Endothelial cell of umbilical vein (primary cell): ENCODE data around the gene CENPP. TPM values are rescaled to one million over a fixed set of nuclear protein-coding genes. Genes with fewer than 3 reads are reported as not detected.

ENCODE experiments used
- BruUV-seq: library from RNA; stranded (reverse); fragments of 400-500 nt; replicated peaks from 2 replicates; lab custom pipeline; 2021; lab: Mats Ljungman, UMichigan
- CTCF ChIA-PET: fragments of 300-600, 350-600 bp; sonication (Branson Sonifier 250); formaldehyde crosslinking; loops from one replicate; lab custom pipeline; 2021; ENCODE audit warnings: antibody characterized with exemption, inconsistent platforms; lab: Charles Lee
- POLR2A ChIA-PET: fragments of 300-600, 350-600 bp; sonication (Branson Sonifier 250); formaldehyde crosslinking; loops from one replicate; lab custom pipeline; 2021; ENCODE audit warnings: antibody characterized with exemption, inconsistent platforms; lab: Charles Lee
- DNase-seq: peaks from one replicate; pipeline ENCODE4 v3.0.0-alpha.2; 2011; ENCODE audit warnings: low read depth, low spot score
- FAIRE-seq: peaks from 2 replicates; lab custom pipeline; 2011; peaks lifted over from hg19 to GRCh38; lab: Jason Lieb, UNC
- H2AFZ ChIP-seq: 2 replicates; pipeline ENCODE4 v1.6.0; 2012; ENCODE audit warnings: low read depth, low read length, control low read depth, inconsistent platforms
- H3K27ac ChIP-seq: 2 replicates; pipeline ENCODE4 v1.5.1; 2011; ENCODE audit warnings: low read depth, mild to moderate bottlenecking, control low read depth, low read length, moderate library complexity; ENCODE audit not compliant: insufficient read depth
- H3K27me3 ChIP-seq, 2 experiments: 2 replicates each; pipeline versions ENCODE4 v1.6.0 to v1.6.1; 2011; ENCODE audit warnings: low read length in 2 of 2, mixed read lengths in 1 of 2; ENCODE audit not compliant: control insufficient read depth in 2 of 2, insufficient read depth in 2 of 2
- H3K36me3 ChIP-seq, 2 experiments: 2 replicates in 1 of 2; 3 replicates in 1 of 2; pipeline ENCODE4 v1.5.1; 2011; ENCODE audit warnings: low read length in 2 of 2, mild to moderate bottlenecking in 1 of 2, moderate library complexity in 1 of 2; ENCODE audit not compliant: control insufficient read depth in 2 of 2, insufficient read depth in 2 of 2; ENCODE audit errors: extremely low read depth in 1 of 2
- H3K4me1 ChIP-seq: 3 replicates; pipeline ENCODE4 v1.5.1; 2011; ENCODE audit warnings: mild to moderate bottlenecking, low read length; ENCODE audit not compliant: control insufficient read depth, insufficient read depth; ENCODE audit errors: extremely low read depth
- H3K4me2 ChIP-seq: 2 replicates; pipeline ENCODE4 v1.6.1; 2011; ENCODE audit warnings: low read length, control low read depth, mixed read lengths; ENCODE audit not compliant: insufficient read depth
- H3K4me3 ChIP-seq, 3 experiments: fragments of 200-600 bp in 1 of 3; sonication (generic), shearing (Covaris generic) in 1 of 3; replicated peaks in 1 of 3; 2 replicates each; pipeline ENCODE4 v1.5.1; 2011 to 2016; ENCODE audit warnings: control low read depth in 3 of 3, low read length in 3 of 3, mild to moderate bottlenecking in 2 of 3, inconsistent platforms in 1 of 3, low read depth in 1 of 3, moderate library complexity in 1 of 3; ENCODE audit not compliant: insufficient read depth in 1 of 3
- H3K79me2 ChIP-seq: 2 replicates; pipeline ENCODE4 v1.6.0; 2012; ENCODE audit warnings: low read length, inconsistent platforms; ENCODE audit not compliant: control insufficient read depth, insufficient read depth
- H3K9ac ChIP-seq: replicated peaks from 2 replicates; pipeline ENCODE3; 2011; ENCODE audit warnings: low read length, control low read depth; ENCODE audit not compliant: insufficient read depth; ENCODE audit errors: extremely low read depth
- H3K9me1 ChIP-seq: replicated peaks from 3 replicates; pipeline ENCODE4 v1.6.0; 2011; ENCODE audit warnings: mild to moderate bottlenecking, low read length; ENCODE audit not compliant: control insufficient read depth, insufficient read depth; ENCODE audit errors: extremely low read depth
- H3K9me3 ChIP-seq: replicated peaks from 2 replicates; pipeline ENCODE4 v1.5.1; 2012; ENCODE audit warnings: low read length, inconsistent platforms; ENCODE audit not compliant: control insufficient read depth, insufficient read depth
- H4K20me1 ChIP-seq: replicated peaks from 2 replicates; pipeline ENCODE3; 2011; ENCODE audit warnings: mild to moderate bottlenecking, low read length; ENCODE audit not compliant: control insufficient read depth, insufficient read depth; ENCODE audit errors: extremely low read depth
- FOS ChIP-seq: IDR thresholded peaks from 2 replicates; pipeline ENCODE4 v1.6.1; 2011; ENCODE audit warnings: mild to moderate bottlenecking, low read length, moderate library complexity, borderline replicate concordance; ENCODE audit not compliant: insufficient read depth
- GATA2 ChIP-seq: IDR thresholded peaks from 2 replicates; pipeline ENCODE4 v1.7.0; 2011; ENCODE audit warnings: low read depth, mild to moderate bottlenecking, moderate library complexity, mixed read lengths, low read length; ENCODE audit not compliant: insufficient read length, insufficient read depth
- POLR2A ChIP-seq: IDR thresholded peaks from 2 replicates; pipeline ENCODE4 v1.6.1; 2012; ENCODE audit warnings: low read depth, mild to moderate bottlenecking, control low read depth, low read length
- dilution Hi-C: fragments of 300-500 bp; cut with MboI; formaldehyde crosslinking; loops from one replicate; pipeline ENCODE4 v1.15.0; 2019; ENCODE audit warnings: low sequenced_read_pairs; ENCODE audit not compliant: extremely low pct_ligation_motif_present
- intact Hi-C: fragments of 100-400 bp; cut with micrococcal nuclease; formaldehyde crosslinking; loops from one replicate; pipeline ENCODE4 v1.10.0; 2022
- polyA plus RNA-seq, 4 experiments: library from polyadenylated mRNA; depleted of rRNA in 3 of 4; stranded (reverse) in 3 of 4; unstranded in 1 of 4; fragments of >200 nt; gene quantifications; 2 replicates each; pipeline versions ENCODE4 v1.2.1 to v1.2.3, GENCODE V29; 2011 to 2012; ENCODE audit warnings: missing spikeins in 1 of 4
- total RNA-seq: library from RNA; stranded (reverse); gene quantifications from 2 replicates; pipeline ENCODE4 v1.2.3, GENCODE V29; 2021
- TF ChIP-seq, protein P1 (sequence below), 2 donors: IDR thresholded peaks; 1 replicate in 1 of 2; 2 replicates in 1 of 2; pipeline ENCODE4 v1.5.1; 2011; ENCODE audit warnings: low read length in 2 of 2, mild to moderate bottlenecking in 2 of 2, moderate library complexity in 2 of 2, control low read depth in 1 of 2, inconsistent platforms in 1 of 2, low read depth in 1 of 2; ENCODE audit not compliant: insufficient read depth in 1 of 2; ENCODE audit errors: extremely low read depth in 1 of 2
- TF ChIP-seq, protein P2 (sequence below): IDR thresholded peaks from 2 replicates; pipeline ENCODE4 v1.6.1; 2011; ENCODE audit not compliant: insufficient read depth, insufficient read length

CENPP gene
- total and polyA plus RNA-seq, 2 donors (not counting 3 experiments of a cell fraction or from before 2014, with no cell fraction given), result 1.2 to 12.0 TPM

DNA sequence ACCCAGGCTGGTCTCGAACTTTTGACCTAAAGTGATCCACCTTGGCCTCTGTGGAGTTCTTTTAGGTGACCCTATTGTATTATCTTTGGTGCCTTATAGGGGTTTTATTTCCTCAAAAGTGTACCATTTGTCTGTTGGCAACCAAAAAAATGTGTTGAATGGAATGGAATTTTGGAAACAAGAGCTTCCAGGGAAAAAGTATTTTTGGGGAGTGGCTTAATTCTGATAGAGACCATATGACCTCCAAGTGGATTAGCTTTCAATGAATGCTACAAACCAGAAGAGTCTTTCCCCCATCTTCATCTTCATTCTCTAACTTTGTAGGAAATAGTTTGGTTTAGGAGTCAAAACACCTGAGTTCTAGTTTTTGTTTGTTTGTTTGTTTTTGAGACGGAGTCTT lies 82.1 kb downstream of the CENPP start:
- Histone ChIP-seq H3K4me2 (no peak overlapping the region), H3K4me1 (no peaks in the 10 kb centered on the region), H3K27ac (no peak overlapping the region), H3K79me2 (no peaks in the 10 kb centered on the region), H3K9ac (no peak overlapping the region), H4K20me1 (no peaks in the 10 kb centered on the region), H2AFZ (no peak overlapping the region), H3K9me1 (no peaks in the 10 kb centered on the region), H3K9me3 (no peaks in the 10 kb centered on the region), H3K27me3 (no peaks in the 10 kb centered on the region), H3K36me3 (no peaks in the 10 kb centered on the region), H3K4me3 (no peak overlapping the region)
- CTCF ChIA-PET, result no interaction called here
- TF ChIP-seq, protein P1, sequence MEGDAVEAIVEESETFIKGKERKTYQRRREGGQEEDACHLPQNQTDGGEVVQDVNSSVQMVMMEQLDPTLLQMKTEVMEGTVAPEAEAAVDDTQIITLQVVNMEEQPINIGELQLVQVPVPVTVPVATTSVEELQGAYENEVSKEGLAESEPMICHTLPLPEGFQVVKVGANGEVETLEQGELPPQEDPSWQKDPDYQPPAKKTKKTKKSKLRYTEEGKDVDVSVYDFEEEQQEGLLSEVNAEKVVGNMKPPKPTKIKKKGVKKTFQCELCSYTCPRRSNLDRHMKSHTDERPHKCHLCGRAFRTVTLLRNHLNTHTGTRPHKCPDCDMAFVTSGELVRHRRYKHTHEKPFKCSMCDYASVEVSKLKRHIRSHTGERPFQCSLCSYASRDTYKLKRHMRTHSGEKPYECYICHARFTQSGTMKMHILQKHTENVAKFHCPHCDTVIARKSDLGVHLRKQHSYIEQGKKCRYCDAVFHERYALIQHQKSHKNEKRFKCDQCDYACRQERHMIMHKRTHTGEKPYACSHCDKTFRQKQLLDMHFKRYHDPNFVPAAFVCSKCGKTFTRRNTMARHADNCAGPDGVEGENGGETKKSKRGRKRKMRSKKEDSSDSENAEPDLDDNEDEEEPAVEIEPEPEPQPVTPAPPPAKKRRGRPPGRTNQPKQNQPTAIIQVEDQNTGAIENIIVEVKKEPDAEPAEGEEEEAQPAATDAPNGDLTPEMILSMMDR (IDR thresholded peaks at IDR 0.05; ENCODE audit: extremely low read depth in 1 of 2, insufficient read depth in 1 of 2, low read depth in 1 of 2, low read length in 2 of 2), result no peak
- TF ChIP-seq FOS, result no peak
- no peak for TF ChIP-seq GATA2
- TF ChIP-seq, protein P2, sequence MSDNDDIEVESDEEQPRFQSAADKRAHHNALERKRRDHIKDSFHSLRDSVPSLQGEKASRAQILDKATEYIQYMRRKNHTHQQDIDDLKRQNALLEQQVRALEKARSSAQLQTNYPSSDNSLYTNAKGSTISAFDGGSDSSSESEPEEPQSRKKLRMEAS, result no peak
- no peak for TF ChIP-seq POLR2A
- FAIRE-seq (no peak), DNase-seq (no peak)
- dilution Hi-C loops, result no loop called here
- intact Hi-C loops, result no loop called here
- POLR2A ChIA-PET, result no interaction called here
- no TSS peak for BruUV-seq
